GM18526 (cell line): ENCODE measurements around the gene ACSS1.

ENCODE experiments used
- POLR2A ChIP-seq: IDR thresholded peaks from 3 replicates; pipeline ENCODE4 v1.6.1; 2011; ENCODE audit not compliant: insufficient read length; ENCODE audit errors: extremely low read depth

The ACSS1 gene

DNA sequence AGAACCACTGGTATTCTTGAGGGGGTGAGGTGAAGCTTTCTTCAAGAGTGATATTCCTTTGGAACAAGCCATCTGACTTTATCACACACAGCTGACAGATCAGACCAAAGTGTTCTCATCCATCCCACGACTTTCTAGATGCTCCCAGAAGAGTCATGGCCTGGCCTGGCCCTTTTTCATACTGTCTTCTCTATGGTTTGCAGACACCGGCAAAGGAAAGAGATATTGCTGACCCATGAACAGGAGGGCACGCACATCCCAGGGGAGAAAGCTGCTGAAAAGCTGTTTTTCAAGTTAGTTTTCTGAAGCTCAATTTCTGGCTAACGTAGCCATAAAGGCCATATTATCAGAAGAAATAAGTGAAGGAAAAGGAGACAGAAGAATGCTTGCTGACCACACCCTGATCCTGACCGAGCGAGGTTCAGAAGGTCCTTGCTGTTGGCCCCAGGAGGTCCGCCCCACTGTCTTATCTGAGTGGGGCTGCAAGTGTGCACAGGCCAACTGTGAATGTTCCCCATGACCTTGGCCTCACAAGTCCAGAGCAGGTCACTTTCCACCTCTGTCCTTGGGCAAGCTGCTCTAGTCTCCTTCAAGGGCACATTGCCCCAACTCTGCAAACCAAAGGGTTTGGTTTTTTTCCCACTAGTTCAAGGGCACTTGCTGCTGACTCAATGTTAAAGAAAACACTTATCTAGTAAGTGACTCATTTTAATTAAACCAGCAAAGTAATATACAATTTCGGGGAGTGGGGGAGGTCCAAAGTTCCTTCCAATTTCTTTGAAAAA is 2.0 kb downstream of the ACSS1 start:
- no peak for TF ChIP-seq POLR2A

DNA sequence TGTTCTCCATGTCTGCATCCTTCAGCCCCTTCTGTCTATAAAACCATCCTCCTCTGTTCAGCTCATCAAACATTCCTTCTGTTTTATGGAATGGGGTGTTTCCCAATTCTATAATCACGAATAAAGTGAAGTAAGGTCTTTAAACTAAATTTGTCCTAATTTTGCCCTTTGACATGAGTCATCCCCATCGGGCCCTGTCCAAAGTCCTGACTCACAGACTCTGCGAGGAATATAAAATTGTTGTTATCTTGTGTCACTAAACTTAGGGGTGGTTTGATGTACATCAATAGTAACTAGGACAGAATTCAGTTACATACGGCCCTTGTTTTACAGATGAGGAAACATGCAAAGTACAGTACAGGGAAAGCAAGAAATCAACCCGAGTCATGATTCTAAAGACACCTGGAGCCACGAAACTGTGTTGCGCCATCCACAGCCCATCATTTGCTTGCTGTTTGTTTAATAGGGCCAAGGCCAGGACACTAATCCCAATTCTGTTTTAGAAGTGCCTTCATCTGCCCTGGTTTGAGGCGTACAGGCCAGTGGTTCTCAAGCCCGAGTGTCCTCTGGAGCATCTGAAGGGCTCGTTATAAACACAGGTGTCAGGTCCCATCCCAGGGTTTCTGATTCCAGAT is 2.8 kb downstream of the ACSS1 start:
- no peak for TF ChIP-seq POLR2A

DNA sequence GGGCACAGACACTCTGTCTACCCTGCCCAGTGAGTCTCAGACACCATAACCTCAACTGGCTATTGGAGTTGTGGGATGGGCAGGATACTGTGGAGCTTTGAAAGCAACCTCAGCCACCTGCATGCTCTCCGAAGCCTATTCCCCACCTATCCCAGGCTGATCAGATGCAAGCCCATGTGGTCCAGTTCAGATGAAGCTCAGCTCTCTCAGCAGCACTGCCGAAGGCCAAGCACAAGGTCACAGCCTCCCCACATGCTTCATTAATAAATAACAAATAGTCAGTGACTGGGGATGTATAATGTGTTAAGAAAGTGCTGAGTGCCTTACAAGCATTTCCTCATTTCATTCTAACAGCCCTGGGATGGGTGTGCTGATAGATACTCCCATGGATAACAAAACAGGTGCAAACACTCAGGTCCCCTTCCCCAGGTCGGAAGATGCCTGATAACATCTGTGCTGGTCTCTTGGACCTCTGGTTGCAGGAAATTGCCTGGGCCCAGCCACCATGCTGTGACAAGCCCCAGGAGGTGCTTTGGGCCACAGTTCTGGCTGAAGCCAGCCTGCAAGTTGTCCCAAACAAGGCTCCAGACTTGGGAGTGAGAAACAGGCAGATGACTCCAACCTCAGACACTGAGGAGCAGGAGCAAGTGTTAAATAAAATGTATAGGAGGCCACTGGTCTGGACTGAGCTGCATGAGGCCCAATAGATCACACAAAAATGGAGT is 3.7 kb downstream of the ACSS1 start:
- no peak for TF ChIP-seq POLR2A

DNA sequence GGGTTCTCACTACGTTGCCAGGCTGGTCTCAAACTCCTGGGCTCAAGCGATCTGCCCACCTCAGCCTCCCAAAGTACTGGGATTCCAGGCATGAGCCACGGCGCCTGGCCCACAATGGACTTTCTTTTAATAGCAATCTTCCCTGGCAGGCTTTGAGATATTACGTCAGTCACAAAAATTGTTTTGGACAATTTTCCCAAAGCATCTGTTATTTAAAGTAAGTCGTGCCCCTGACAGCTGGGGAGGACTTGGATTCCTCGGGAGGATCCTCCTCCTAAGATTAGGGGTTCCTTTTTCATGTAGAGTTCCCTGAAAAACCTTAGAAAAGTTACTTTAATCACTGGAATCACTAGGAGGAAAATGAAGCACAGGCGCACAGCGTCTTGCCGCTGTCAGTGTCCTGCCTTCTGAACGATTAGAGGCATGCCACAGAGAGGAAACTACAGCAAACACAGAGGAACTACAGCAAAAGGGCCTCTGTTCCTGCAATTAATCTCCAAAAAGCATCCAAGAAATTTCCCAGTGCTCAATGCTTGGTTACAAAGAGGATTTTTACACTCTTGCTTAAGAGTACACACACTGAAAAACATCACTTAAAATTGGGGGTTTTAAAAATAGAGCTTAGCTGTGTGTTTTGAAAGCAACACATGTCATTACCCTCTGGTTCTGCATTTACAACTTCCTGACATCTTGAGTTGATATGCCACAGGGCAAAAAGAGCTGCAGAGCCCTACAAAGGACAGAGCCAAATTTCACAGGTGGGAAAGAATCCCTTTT is 4.5 kb downstream of the ACSS1 start:
- TF ChIP-seq POLR2A = no peak

DNA sequence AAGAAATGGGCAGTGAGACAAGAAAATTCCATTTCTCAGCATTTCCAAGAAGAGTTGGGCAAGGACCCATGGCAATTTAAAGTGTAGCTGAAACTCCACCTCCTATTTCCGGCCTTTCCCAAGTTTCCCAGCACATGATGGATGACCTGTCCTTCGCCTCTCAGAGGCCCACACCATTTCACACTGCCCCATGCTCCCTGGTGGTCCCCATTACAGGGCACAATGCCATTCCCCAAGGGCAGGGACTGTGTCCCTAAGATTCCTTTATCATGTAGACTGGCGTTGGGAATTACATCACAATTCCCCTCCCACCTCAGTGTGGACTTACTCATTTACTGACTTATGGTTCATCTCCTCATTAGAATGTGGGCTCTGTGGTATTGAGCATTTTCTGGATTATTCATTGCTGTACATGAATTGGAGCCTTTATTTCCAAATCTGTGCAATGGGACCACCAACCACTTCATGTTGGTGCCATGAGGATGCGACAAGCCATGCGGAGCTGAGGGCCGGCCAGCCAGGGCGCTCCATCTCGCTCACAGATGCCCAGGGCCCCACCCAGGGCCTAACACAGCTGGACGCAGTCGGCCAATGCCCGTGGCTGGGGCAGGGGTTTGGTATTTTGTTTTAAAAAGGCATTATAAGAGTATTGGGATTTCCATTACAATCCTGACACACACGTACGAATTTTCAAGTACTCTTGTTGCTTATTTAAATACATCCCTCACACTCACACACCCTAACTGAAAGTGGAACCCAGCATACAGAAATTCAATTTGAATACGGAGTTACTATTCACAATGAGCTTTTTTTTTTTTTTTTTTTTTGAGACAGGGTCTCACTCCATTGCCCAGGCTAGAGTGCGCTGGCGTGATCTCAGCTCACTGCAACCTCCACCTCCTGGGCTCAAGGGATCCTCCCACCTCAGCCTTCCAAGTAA is 5.4 kb downstream of the ACSS1 start:
- no peak for TF ChIP-seq POLR2A

DNA sequence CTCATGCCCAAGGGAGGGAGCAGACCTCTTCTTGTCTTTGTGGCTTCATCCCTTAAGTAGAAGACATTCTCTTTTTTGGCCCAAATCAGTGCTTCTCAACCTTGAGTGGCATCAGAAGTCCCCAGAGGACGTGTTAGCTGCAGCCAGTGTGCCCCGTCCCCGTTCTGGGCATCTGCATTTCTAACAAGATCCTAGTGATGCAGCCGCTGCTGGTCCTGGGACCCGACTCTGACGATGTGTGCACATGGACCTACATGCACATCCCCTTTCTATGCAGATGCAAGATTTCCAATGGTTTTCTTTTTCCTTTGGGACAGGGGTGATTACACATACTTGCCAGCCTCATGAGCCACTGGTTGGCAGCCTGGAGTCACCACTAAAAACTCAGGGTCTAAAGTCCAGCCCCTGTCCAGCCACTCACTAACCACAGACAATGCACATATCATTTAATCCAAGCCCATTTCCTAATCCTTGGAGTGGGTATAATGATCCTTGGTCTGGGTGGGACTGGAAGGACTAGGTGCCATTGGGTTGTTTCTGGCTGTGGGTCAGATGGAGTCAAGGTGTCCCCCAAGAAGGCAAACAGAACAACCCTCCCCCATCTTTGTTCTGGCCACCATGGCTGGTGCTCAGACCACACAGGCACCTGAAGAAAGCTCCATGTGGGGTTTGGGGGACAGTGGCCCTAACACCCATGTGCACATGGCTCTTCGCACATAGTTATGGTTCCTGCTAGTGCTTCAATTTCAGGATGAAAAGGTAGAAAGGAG is 6.4 kb downstream of the ACSS1 start:
- TF ChIP-seq POLR2A = no peak

DNA sequence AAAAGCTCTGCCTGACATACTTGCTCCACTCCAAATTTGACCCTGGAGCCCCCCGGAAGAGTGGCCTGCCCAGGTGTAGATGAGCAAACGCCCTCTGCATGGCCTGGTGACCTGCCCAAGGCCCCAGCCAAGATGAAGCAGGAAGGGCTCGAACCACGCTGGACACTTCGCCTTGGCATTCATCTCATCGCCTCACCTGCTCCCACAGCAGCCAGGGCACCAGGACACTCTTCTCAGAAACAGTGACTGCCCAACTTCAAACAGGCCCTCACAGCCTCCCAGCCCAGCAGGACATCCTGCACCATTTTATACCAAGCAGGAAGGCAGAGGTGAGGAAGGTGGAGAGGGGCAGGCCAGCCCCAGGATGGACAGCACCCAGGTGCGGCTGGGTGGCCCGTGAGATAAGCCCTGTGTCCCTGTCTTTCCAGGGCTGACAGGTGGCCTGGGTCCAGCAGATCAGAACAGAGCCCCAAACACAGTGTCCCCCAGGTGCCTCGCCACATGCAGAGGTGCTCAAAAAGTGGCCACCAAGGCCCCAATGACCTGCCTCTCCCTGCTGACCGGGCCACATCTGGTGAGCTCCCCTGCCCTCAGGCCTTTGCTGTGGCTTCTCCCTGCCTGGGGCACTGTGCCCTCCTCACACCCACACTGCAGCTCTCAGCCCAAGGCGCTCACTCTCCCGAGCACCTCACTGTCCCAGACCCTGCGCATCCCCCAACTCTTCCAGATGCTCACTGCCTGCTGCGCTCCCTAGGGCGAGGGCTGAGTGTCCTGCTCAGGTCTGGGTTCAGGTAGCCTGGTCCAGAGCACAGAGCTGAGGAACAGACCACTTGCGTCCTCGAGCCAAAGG is 7.2 kb downstream of the ACSS1 start:
- no peak for TF ChIP-seq POLR2A

DNA sequence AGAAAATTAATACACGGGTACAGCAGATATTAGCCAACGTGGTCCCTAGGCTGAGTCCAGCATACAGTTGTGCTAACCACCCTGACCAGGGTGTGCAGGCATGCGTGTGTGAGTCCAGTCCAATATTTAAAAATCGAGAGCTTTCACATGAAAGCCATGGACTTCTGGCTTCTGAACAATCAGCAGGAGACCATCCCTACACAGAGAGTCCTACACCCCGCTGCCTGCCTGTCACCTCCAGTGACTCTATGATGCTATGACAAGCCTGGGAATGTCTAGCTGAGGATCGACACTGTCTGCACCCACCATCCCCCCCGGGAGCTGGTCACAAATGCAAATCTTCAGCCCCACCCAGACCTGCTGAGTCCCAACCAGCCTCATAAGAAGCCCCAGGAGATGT is 7.9 kb downstream of the ACSS1 start:
- TF ChIP-seq POLR2A = no peak

DNA sequence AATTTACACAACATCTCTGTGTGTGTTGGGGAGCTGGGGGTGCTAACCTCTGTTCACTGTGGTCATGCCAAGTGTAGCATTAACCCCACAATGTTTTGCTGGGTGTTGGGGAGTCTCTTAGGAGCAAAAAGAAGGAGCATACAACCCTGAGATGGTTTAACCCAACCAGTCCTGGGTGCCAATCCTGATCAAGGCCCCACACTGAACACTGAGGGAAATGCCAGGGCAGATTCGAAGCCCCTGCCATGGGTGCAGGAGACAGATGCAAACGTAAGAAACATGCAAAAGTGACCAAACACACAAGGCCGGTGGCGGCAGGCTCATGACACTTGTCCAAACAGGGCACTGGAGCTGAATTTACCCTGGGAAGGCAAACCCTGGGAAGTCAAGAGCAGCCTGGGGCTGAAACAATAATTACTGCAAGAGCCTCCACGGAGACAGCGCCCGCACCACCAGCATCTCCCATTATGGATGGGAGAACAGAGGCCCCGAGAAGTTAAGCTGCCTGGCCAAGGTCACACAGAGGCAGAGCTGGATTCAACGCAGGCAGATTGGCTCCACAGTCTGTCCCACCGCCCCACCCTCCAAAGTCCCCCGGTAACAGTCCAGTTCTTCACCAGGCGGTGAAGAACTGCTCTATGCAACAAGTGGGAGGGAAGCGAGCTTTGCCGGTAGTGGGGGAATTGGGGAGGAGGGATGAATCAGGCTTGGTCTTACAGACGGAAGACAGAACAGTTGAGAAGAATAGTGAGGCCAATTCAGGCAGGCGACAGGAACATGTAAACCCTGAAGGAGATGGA is 8.5 kb downstream of the ACSS1 start:
- TF ChIP-seq POLR2A = no peak

DNA sequence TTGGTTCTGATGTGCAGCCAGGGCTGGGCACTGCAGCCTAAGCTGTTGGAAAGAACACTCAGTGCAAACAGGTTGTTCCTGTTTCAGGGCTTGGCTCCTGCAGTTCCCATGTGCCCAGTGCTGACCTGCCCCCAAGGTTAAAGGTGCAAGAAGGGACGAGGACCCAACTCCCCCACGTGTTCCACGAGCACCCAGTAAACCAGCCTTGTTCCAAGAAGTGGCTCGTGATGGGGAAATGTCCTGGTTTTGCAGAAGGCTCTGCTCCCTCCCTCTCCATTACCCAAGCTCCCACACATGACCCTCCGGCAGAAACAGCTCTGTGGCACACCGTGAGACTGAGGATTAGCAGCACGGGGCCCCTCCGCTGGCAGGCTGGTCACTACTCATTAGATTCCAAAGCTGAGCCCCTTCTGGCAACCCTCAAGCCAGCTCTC is 9.4 kb downstream of the ACSS1 start:
- TF ChIP-seq POLR2A = no peak

DNA sequence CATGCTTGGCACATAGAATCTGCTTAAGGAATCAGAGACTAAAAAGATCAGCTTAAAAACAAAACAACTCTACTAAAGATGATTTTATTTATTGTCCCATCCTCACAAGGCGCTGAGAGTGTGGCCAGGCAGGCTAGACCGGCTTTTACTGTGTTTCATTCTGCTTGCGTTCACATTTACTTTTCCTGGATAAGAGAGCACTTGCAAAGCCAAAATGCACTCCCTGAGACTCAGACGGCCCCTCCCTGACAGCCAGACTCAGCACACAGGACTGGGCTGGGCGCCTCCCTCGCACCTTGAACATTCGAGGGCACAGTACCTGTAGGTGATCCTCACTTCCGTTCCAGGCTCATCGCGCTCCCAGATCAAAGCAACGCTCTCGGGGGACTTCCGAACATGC is 10.2 kb downstream of the ACSS1 start:
- no peak for TF ChIP-seq POLR2A

DNA sequence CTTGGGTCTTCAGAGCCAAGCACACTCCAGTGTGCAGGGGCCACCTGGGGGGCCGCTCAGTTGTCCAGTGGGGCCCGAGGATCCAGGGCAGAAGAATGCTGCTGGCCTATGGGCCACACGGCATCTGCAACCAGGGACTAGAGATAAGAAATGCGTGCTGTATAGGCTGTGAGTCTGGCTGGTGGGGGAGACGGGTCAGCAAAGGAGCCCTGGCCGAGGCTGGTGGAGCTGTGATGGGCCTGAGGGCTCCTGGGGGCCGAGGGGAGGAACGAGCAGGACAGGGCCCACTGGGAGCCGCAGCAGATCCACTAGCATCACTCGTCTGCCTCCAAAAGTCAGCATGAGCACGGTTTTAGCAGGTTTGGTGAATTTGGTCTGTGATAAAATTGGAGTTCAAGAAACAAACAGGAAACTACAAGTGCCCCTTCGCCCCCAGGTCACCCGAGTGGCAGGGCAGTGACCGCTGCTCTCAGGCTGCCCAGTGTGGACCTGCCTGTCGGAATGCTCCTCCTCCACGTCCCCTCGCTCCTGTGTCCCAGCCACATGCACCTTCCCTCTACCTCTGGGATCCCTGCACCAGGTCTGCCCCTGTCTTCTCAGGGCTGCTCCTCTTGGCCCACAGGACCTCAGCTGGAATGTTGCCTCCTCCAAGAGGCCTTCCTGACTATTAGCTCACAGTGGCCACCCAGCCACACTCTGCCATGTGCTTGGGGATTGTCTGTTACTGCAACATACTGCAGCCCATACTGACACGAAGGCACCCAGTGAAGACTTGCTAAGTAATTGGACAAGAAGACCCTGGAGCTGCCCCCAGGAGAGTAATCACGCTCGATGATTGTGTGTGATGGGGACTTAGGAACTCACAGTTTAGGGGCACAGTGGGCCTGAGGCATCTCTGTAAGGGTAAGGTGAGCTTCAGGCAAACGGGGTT is 10.9 kb downstream of the ACSS1 start:
- no peak for TF ChIP-seq POLR2A
